ENCODE measurements around the gene RGS7. TPM values are rescaled to one million over a fixed set of nuclear protein-coding genes. Genes with fewer than 3 reads are reported as not detected.

Gene RGS7
- total RNA-seq, 1 donor from 2014 or later, result 16.0 TPM

DNA sequence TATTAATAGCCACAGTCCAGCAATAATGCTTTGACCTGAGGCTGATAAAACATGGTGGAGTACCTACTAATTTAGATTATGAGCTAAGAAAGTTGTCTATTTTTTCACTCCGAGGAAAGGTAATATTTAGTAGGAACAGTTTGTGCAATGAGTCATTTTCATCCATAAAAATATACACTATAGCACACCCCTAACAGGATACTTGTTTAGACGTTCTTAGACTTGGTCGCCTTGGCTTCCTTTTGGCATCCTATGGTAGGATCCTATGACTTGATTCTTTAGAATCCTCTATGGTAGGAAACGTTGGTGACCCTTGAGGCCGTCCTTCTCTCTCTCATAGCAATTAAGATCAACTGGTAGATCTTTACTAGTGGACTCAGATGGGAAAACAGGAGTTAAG is 81.8 kb downstream of the RGS7 start:
- H3K27me3 Mint-ChIP-seq (ENCODE audit: unreplicated experiment), result no peaks in the 10 kb centered on the region
- H3K36me3 Mint-ChIP-seq (ENCODE audit: unreplicated experiment), result peaks cover 18% of the 10 kb centered on the region
- peaks cover 2% of the 10 kb centered on the region for H3K9me3 Mint-ChIP-seq (ENCODE audit: unreplicated experiment)
- TF ChIP-seq, protein P1, sequence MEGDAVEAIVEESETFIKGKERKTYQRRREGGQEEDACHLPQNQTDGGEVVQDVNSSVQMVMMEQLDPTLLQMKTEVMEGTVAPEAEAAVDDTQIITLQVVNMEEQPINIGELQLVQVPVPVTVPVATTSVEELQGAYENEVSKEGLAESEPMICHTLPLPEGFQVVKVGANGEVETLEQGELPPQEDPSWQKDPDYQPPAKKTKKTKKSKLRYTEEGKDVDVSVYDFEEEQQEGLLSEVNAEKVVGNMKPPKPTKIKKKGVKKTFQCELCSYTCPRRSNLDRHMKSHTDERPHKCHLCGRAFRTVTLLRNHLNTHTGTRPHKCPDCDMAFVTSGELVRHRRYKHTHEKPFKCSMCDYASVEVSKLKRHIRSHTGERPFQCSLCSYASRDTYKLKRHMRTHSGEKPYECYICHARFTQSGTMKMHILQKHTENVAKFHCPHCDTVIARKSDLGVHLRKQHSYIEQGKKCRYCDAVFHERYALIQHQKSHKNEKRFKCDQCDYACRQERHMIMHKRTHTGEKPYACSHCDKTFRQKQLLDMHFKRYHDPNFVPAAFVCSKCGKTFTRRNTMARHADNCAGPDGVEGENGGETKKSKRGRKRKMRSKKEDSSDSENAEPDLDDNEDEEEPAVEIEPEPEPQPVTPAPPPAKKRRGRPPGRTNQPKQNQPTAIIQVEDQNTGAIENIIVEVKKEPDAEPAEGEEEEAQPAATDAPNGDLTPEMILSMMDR (IDR thresholded peaks at IDR 0.05; ENCODE audit: partially characterized antibody, unreplicated experiment), result no peak
- H3K27ac Mint-ChIP-seq (ENCODE audit: unreplicated experiment), result no peak overlapping the region
- H3K4me1 Mint-ChIP-seq (ENCODE audit: low read depth, unreplicated experiment), result no peaks in the 10 kb centered on the region
- DNase-seq, result no peak
- no peak overlapping the region for H3K4me3 Mint-ChIP-seq (ENCODE audit: unreplicated experiment)

DNA sequence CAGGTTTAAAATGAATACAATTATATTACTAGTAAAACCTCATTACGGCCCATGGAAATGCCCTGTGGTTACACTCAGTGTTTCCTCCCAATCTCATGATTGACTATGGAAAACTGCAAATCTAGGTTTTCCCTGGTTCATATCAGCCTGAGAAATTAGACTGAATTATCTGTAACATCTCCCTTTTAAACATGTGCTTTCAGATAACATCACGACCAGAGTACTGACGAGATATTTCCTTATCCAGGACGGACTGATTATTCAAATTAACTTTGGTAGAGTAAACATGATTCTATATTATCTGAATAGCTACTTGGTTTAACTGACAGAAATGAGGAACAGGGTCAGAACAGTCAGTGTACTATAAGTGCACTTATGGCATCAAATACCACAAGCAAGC is 82.3 kb downstream of the RGS7 start:
- H3K4me3 Mint-ChIP-seq (ENCODE audit: unreplicated experiment), result no peak overlapping the region
- TF ChIP-seq, protein P1 (IDR thresholded peaks at IDR 0.05; ENCODE audit: partially characterized antibody, unreplicated experiment), result no peak
- H3K4me1 Mint-ChIP-seq (ENCODE audit: low read depth, unreplicated experiment), result no peaks in the 10 kb centered on the region
- no peak for DNase-seq
- no peaks in the 10 kb centered on the region for H3K27me3 Mint-ChIP-seq (ENCODE audit: unreplicated experiment)
- peaks cover 2% of the 10 kb centered on the region for H3K9me3 Mint-ChIP-seq (ENCODE audit: unreplicated experiment)
- H3K36me3 Mint-ChIP-seq (ENCODE audit: unreplicated experiment), result peaks cover 18% of the 10 kb centered on the region
- no peak overlapping the region for H3K27ac Mint-ChIP-seq (ENCODE audit: unreplicated experiment)

DNA sequence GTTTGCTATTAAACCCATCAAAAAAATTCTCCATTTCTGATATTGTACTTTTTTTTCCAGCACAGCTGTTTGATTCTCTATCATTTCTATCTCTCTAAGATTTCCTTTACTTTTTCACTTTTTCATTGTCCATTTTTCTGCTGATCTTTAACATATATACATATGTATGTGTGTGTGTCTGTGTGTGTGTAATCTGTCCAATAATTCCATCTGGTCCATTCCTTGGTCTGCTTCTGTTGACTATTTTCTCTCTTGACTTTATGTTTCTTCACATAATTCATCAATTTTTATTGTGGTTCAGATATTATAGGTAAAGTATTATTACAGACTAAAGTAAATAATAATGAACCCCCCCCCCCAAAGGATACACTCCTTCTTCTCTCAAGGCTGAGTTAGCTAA is 84.2 kb downstream of the RGS7 start:
- no peak overlapping the region for H3K4me3 Mint-ChIP-seq (ENCODE audit: unreplicated experiment)

DNA sequence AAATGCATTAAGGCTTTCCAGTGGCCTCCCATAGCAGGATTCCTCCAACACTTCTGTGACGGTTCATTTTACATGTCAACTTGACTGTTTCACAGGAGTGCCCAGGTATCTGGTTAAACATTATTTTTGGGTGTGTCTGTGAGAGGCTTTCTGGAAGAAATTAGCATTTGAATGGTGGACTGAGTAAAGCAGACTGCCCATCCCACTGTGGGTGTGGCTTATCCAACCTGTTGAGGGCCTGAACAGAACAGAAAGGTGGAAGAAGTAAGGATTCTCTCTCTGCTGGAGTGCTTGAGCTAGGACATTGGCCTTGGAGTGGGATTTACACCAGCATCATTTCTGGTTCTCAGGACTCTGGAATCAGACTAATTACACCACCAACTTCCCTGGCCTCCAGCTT is 85.6 kb downstream of the RGS7 start:
- H3K9me3 Mint-ChIP-seq (ENCODE audit: unreplicated experiment), result peaks cover 2% of the 10 kb centered on the region
- TF ChIP-seq, protein P1 (IDR thresholded peaks at IDR 0.05; ENCODE audit: partially characterized antibody, unreplicated experiment), result no peak
- peaks cover 14% of the 10 kb centered on the region for H3K36me3 Mint-ChIP-seq (ENCODE audit: unreplicated experiment)
- no peak overlapping the region for H3K4me3 Mint-ChIP-seq (ENCODE audit: unreplicated experiment)
- H3K27me3 Mint-ChIP-seq (ENCODE audit: unreplicated experiment), result no peaks in the 10 kb centered on the region
- no peaks in the 10 kb centered on the region for H3K4me1 Mint-ChIP-seq (ENCODE audit: low read depth, unreplicated experiment)
- H3K27ac Mint-ChIP-seq (ENCODE audit: unreplicated experiment), result no peak overlapping the region
- DNase-seq, result no peak

More for the DNA sequence above, 84.2 kb downstream of the RGS7 start:
- H3K36me3 Mint-ChIP-seq (ENCODE audit: unreplicated experiment), result peaks cover 14% of the 10 kb centered on the region
- no peaks in the 10 kb centered on the region for H3K27me3 Mint-ChIP-seq (ENCODE audit: unreplicated experiment)
- no peak overlapping the region for H3K27ac Mint-ChIP-seq (ENCODE audit: unreplicated experiment)
- peaks cover 2% of the 10 kb centered on the region for H3K9me3 Mint-ChIP-seq (ENCODE audit: unreplicated experiment)
- TF ChIP-seq, protein P1 (IDR thresholded peaks at IDR 0.05; ENCODE audit: partially characterized antibody, unreplicated experiment), result no peak
- no peak for DNase-seq
- no peaks in the 10 kb centered on the region for H3K4me1 Mint-ChIP-seq (ENCODE audit: low read depth, unreplicated experiment)

DNA sequence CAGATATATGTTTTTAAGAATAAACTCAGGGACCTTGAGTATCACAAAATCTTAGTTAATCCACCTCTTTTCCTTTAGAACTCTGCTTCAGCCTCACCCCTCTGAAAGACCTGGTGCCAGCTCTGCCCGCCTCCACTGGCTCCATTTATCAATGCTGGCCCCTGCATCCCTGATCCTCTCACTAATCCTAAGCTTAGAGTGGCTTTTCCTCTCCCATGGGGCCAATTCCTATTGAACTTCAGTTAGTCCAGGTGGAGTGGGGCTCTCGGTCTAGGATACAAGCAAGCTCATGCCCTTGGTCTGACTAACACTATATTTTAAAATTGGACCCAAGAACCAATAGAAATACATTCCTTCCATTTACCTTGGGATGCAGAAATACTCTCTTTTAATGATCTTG is 87.0 kb downstream of the RGS7 start:
- TF ChIP-seq, protein P1 (IDR thresholded peaks at IDR 0.05; ENCODE audit: partially characterized antibody, unreplicated experiment), result no peak
- peaks cover 2% of the 10 kb centered on the region for H3K9me3 Mint-ChIP-seq (ENCODE audit: unreplicated experiment)

More for the DNA sequence above, 87.0 kb downstream of the RGS7 start:
- Mint-ChIP-seq H3K36me3 (ENCODE audit: unreplicated experiment) (peaks cover 14% of the 10 kb centered on the region), H3K27ac (ENCODE audit: unreplicated experiment) (no peak overlapping the region), H3K4me3 (ENCODE audit: unreplicated experiment) (no peak overlapping the region), H3K27me3 (ENCODE audit: unreplicated experiment) (no peaks in the 10 kb centered on the region), H3K4me1 (ENCODE audit: low read depth, unreplicated experiment) (no peaks in the 10 kb centered on the region)
- no peak for DNase-seq
